Loucy (cell line): ENCODE measurements around the gene TECTA.

Experiments
- H2AFZ ChIP-seq: fragments of 200-600 bp; sonication (generic); 2 replicates; pipeline ENCODE4 v1.6.0; 2016; ENCODE audit warnings: antibody characterized with exemption, mild to moderate bottlenecking, low read length, moderate library complexity
- H3F3A ChIP-seq: fragments of 200-600 bp; 2 replicates; pipeline ENCODE4 v1.6.0; 2016; ENCODE audit warnings: antibody characterized with exemption, low read depth, mild to moderate bottlenecking
- H3K27me3 ChIP-seq: fragments of 200-600 bp; sonication (generic); 2 replicates; pipeline ENCODE4 v1.6.1; 2014; ENCODE audit warnings: low read length, mild to moderate bottlenecking; ENCODE audit not compliant: insufficient read depth, poor library complexity, severe bottlenecking
- H3K36me3 ChIP-seq: fragments of 200-600 bp; sonication (generic); 2 replicates; pipeline ENCODE4 v1.6.1; 2016; ENCODE audit warnings: low read length; ENCODE audit not compliant: insufficient read depth
- H3K4me1 ChIP-seq: fragments of 200-600 bp; sonication (generic); 2 replicates; pipeline ENCODE4 v1.5.1; 2014; ENCODE audit warnings: low read length, mild to moderate bottlenecking; ENCODE audit not compliant: insufficient read depth, poor library complexity, severe bottlenecking
- H3K4me2 ChIP-seq: fragments of 200-600 bp; sonication (generic); 2 replicates; pipeline ENCODE4 v1.6.0; 2014; ENCODE audit warnings: antibody characterized with exemption, low read length, low read depth, mild to moderate bottlenecking; ENCODE audit not compliant: poor library complexity, severe bottlenecking
- H3K4me3 ChIP-seq: fragments of 200-600 bp; sonication (generic); 2 replicates; pipeline ENCODE4 v1.5.1; 2014; ENCODE audit warnings: low read length, mild to moderate bottlenecking, mixed read lengths; ENCODE audit not compliant: poor library complexity, severe bottlenecking
- H3K79me2 ChIP-seq: fragments of 200-600 bp; sonication (generic); 2 replicates; pipeline ENCODE4 v1.6.1; 2014; ENCODE audit warnings: low read length; ENCODE audit not compliant: insufficient read depth
- H3K9ac ChIP-seq: fragments of 200-600 bp; sonication (generic); 2 replicates; pipeline ENCODE4 v1.6.0; 2014; ENCODE audit warnings: mild to moderate bottlenecking, low read depth, low read length, moderate library complexity; ENCODE audit not compliant: poor library complexity, severe bottlenecking
- H3K9me2 ChIP-seq: fragments of 200-600 bp; sonication (generic); replicated peaks from 2 replicates; pipeline ENCODE4 v1.6.1; 2016; ENCODE audit warnings: low read depth, low read length, mixed read lengths
- H3K9me3 ChIP-seq: fragments of 200-600 bp; sonication (generic); 2 replicates; pipeline ENCODE4 v1.6.1; 2014; ENCODE audit warnings: mild to moderate bottlenecking, antibody characterized with exemption, low read length, low read depth; ENCODE audit not compliant: insufficient read depth
- H4K20me1 ChIP-seq: fragments of 200-600 bp; sonication (generic); 2 replicates; pipeline ENCODE4 v1.6.0; 2014; ENCODE audit warnings: antibody characterized with exemption, low read length, mild to moderate bottlenecking; ENCODE audit not compliant: insufficient read depth, poor library complexity, severe bottlenecking
- EZH2phosphoT487 ChIP-seq: fragments of 200-600 bp; IDR thresholded peaks from 2 replicates; pipeline ENCODE4 v1.6.1; 2018; ENCODE audit warnings: antibody characterized with exemption, mild to moderate bottlenecking, moderate library complexity, borderline replicate concordance
- TF ChIP-seq, protein P1 (sequence below): fragments of 200-600 bp; sonication (generic); conservative IDR thresholded peaks from 2 replicates; pipeline ENCODE4 v1.5.1; 2014; ENCODE audit warnings: mild to moderate bottlenecking, antibody characterized with exemption, low read length

The TECTA gene

DNA sequence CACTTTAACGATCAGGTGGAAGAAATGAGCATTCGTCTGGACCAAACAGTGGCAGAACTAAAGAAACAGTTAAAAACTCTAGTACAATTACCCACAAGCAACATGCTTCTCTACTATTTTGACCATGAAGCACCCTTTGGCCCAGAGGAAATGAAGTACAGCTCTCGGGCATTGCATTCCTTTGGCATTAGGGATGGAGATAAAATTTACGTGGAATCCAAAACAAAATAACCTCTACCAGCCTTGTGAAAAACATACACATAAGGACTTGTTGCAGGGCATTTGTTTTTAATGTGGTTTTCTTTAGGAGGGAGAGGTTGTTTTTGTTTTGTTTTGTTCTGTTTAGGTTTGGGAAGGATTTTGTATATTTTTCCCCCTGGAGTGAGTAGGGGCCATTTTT is 14.2 kb upstream of the TECTA start:
- peaks cover 21% of the 10 kb centered on the region; the same call in 1 of the 2 replicates for H3K36me3 ChIP-seq
- no peaks in the 10 kb centered on the region for H3K9me3 ChIP-seq
- H3K4me2 ChIP-seq, result no peak overlapping the region
- H3K4me3 ChIP-seq, result no peak overlapping the region
- H2AFZ ChIP-seq, result no peak overlapping the region
- TF ChIP-seq, protein P1, sequence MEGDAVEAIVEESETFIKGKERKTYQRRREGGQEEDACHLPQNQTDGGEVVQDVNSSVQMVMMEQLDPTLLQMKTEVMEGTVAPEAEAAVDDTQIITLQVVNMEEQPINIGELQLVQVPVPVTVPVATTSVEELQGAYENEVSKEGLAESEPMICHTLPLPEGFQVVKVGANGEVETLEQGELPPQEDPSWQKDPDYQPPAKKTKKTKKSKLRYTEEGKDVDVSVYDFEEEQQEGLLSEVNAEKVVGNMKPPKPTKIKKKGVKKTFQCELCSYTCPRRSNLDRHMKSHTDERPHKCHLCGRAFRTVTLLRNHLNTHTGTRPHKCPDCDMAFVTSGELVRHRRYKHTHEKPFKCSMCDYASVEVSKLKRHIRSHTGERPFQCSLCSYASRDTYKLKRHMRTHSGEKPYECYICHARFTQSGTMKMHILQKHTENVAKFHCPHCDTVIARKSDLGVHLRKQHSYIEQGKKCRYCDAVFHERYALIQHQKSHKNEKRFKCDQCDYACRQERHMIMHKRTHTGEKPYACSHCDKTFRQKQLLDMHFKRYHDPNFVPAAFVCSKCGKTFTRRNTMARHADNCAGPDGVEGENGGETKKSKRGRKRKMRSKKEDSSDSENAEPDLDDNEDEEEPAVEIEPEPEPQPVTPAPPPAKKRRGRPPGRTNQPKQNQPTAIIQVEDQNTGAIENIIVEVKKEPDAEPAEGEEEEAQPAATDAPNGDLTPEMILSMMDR, result no peak
- no peak for TF ChIP-seq EZH2phosphoT487
- H3K9me2 ChIP-seq, result no peaks in the 10 kb centered on the region
- H3K9ac ChIP-seq, result no peak overlapping the region
- no peaks in the 10 kb centered on the region for H3F3A ChIP-seq
- no peaks in the 10 kb centered on the region for H3K4me1 ChIP-seq
- no peaks in the 10 kb centered on the region for H3K27me3 ChIP-seq
- H3K79me2 ChIP-seq, result no peaks in the 10 kb centered on the region
- peaks cover 6% of the 10 kb centered on the region for H4K20me1 ChIP-seq

DNA sequence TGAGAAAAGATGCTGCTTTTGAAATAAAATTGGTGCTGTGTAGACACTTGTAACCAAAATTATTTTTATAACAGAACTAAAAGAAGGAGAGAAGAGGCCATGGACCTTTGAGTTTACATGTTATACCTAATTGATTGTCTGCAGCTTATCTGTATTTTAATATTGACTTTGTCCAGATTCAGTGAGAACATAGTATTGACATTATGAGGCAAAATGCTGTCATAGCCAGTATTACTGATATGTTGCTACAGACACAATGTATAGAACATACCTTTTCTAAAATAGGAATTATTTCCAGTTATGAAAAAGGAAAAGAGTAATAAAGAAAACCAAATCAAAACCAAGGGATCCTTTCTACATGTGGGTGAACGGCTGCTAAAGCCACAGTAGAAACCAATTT is 11.5 kb upstream of the TECTA start:
- Histone ChIP-seq H3K4me3 (no peak overlapping the region), H2AFZ (no peak overlapping the region), H3K4me1 (no peaks in the 10 kb centered on the region), H3K36me3 (peaks cover 21% of the 10 kb centered on the region; the same call in 1 of the 2 replicates), H4K20me1 (no peaks in the 10 kb centered on the region), H3K27me3 (no peaks in the 10 kb centered on the region), H3K9ac (no peak overlapping the region), H3K9me3 (no peaks in the 10 kb centered on the region), H3K4me2 (no peak overlapping the region), H3F3A (no peaks in the 10 kb centered on the region), H3K79me2 (no peaks in the 10 kb centered on the region), H3K9me2 (no peaks in the 10 kb centered on the region)
- TF ChIP-seq, protein P1, result no peak
- no peak for TF ChIP-seq EZH2phosphoT487

DNA sequence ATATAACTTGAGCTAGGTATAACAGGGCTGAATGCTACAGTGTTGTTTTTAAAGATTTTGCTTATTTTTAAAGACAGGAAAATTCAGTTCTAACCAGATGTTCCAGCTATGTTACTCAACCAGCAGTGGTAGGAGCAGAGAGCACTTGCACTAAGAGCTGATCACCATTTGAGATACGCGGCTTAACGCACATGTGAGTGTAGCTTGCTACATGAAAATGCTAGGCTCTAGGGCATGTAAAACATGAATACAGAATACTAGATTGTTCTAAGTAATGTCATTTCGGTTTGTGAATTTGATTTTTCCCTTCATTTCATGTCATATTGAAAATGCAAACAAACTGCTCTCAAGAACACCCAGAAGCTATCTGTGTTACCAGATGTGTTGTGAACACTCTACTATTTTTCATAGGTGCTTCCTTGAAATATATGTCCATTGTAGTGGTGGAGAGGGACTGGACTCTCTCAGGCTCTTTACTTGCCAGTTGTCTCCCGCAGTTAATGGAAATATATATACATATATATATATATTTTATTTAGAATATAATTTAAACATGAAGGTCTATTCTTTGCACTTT is 10.8 kb upstream of the TECTA start:
- TF ChIP-seq, protein P1, result no peak
- TF ChIP-seq EZH2phosphoT487, result no peak
- no peaks in the 10 kb centered on the region for H3K27me3 ChIP-seq
- no peak overlapping the region for H3K4me2 ChIP-seq
- no peak overlapping the region for H2AFZ ChIP-seq
- no peaks in the 10 kb centered on the region for H3F3A ChIP-seq
- no peaks in the 10 kb centered on the region for H4K20me1 ChIP-seq
- H3K9me2 ChIP-seq, result no peaks in the 10 kb centered on the region
- no peak overlapping the region for H3K9ac ChIP-seq
- H3K4me3 ChIP-seq, result no peak overlapping the region
- no peaks in the 10 kb centered on the region for H3K4me1 ChIP-seq
- H3K9me3 ChIP-seq, result no peaks in the 10 kb centered on the region
- no peaks in the 10 kb centered on the region for H3K79me2 ChIP-seq
- H3K36me3 ChIP-seq, result peaks cover 21% of the 10 kb centered on the region; the same call in 1 of the 2 replicates
